HG02763 (cell line): ENCODE measurements around the gene ZNF394.
A peak's percentile ranks its signal among the peaks of the same experiment; 100 is the strongest.
"Not testable (repeated sequence)": the region's sequence is repeated elsewhere in the genome, so short reads cannot be mapped to it uniquely, and the experiment has no call there.

Experiments used
- ATAC-seq: cut with Tn5 transposase; IDR thresholded peaks from one replicate; pipeline ENCODE4 v1.9.1; 2021; ENCODE audit warnings: mild to moderate bottlenecking, moderate library complexity; ENCODE audit not compliant: unreplicated experiment

Gene ZNF394

DNA sequence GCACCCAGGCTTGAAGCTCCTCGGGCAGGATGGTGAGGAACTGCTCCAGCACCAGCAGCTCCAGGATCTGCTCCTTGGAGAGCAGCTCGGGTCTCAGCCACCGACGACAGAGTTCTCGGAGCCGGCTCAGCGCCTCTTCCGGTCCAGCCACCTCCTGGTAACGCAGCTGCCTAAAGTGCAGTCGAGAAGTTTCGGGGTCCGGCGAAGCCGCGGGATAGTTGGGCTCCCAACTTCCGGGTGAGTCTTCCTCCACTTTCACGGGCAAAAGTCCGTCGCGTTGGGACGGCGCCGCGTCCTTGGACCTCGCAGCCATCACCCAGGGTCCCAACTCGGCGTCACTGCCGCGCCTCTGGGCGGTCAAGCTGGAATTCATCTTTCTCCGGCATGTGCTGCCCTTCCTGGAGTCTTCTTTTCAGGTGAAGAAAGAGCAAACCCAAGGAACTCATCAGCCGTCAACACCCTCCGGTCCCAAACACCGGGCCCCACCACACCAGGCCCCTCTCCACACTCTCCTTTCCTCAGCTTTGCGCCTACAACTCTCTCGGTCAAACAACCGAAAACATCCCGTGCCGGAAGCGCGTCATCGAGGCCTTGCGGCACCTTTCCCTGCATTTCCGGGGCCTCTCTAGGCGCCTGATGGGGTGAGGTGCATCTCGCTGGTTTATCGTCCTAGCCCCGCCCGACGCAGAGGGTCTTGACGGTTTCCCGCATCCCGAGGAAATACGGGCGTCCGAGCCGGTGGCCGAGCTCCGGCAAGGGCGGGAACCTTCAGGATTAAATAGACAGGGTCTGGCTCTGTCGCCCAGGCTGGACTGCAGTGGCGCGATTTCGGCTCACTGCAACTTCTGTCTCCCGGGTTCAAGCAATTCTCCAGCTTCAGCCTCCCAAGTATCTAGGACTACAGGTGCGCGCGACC is at the start of gene ZNF394:
Gene ZNF394 (minus strand): TSS at position 561 of the 916 bp plus-strand sequence. CDS start 188 bp downstream, at position 373.
- peak; percentile 40 for ATAC-seq

DNA sequence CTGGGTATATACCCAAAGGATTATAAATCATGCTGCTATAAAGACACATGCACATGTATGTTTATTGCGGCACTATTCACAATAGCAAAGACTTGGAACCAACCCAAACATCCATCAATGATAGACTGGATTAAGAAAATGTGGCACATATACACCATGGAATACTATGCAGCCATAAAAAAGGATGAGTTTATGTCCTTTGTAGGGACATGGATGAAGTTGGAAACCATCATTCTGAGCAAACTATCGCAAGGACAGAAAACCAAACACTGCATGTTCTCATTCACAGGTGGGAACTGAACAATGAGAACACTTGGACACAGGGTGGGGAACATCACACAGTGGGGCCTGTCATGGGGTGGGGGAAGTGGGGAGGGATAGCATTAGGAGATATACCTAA is 49.5 kb upstream of the ZNF394 start:
- not testable (repeated sequence) for ATAC-seq

- not testable (repeated sequence) for ATAC-seq
Measured at GRCh38 chr7:99545308-99545707, 45.2 kb upstream of the ZNF394 start.

DNA sequence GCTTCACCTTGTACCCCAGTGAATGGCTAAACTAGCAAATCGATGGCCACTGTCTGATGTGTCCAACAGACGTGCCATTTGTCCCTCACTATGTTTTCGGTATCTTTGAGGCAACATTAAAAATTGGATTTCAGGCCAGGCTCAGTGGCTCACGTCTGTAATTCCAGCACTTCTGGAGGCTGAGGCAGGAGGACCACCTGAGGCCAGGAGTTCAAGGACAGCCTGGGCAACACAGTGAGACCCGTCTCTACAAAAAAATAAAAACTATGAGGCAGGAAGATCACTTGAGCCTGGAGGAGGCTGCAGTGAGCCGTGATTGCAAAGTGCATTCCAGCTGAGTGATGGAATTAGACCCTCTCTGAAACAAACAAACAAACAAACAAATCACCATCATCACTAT is 43.8 kb upstream of the ZNF394 start:
- no peak for ATAC-seq

- ATAC-seq, result no peak
Measured at GRCh38 chr7:99543081-99543671, 43.1 kb upstream of the ZNF394 start.

DNA sequence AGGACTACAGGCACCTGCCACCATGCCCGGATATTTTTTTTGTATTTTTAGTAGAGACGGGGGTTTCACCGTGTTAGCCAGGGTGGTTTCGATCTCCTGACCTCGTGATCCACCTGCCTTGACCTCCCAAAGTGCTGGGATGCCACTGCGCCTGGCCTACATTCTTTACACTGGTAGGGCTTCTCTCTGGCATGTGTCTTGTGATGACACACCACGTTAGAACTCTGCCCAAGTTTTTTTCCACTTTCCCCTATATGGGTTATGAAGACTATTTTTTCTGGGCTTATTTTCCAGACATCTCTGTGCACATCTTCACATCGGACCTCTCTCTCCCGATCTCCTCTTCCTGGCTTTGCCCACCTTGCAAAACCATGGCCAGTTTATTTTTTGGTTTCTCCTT is 41.1 kb upstream of the ZNF394 start:
- no peak for ATAC-seq

- no peak for ATAC-seq
Measured at GRCh38 chr7:99540542-99540941, 40.5 kb upstream of the ZNF394 start.

DNA sequence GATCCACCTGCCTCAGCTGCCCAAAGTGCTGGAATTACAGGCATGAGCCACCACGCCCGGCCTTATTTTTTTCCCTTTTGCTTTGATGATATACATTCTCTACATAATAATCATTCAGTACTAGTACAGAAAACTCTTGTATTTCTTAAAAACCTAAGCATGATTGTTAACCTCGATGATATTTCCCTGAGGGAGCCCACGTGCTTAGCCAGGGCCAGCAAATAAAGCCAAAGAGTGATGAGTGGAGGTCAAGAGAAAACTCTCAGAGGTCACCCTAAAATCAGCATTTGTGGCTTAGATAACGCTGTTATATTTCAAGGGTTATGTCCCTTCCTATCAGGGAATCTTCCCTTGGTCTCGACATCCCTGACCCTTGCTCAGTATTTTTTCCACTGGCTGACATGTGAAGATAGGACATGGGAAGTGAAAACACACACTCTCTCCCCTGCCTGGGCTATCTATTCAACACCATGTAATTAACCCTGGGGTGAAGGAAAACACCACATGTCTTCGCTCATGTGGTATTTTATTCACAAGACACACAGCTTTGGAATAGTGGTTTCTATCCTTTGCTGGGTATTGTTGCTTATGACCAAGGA is 39.2 kb upstream of the ZNF394 start:
- no peak for ATAC-seq

GRCh38 chr7:99535667-99536066 is 35.6 kb upstream of the ZNF394 start:
- ATAC-seq, result no peak

- no peak for ATAC-seq
Measured at GRCh38 chr7:99531354-99531765, 31.3 kb upstream of the ZNF394 start.

GRCh38 chr7:99525713-99526440 is 25.8 kb upstream of the ZNF394 start:
- ATAC-seq, result no peak

GRCh38 chr7:99521399-99521798 is 21.3 kb upstream of the ZNF394 start:
- ATAC-seq, result no peak

DNA sequence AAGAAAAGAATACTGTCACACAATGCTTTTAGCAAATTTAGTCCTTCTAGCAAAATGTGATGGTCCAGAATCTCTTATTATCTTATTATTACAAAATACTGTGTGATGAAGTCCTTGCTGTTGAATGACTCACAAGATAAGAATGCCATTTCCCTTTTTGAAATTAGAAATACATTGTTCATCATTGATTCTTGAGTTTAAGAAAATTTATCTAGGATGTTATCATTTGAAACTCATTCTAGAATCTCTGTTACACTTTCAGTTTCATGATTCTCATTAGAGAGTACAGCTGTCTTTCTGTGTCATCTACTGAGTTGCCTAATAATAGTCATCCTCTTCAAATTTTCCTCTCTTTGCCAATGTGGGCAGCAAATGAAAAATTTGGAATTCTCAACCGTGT is 14.0 kb upstream of the ZNF394 start:
- ATAC-seq, result no peak

- ATAC-seq, result no peak
Measured at GRCh38 chr7:99505324-99505662, 5.2 kb upstream of the ZNF394 start.

DNA sequence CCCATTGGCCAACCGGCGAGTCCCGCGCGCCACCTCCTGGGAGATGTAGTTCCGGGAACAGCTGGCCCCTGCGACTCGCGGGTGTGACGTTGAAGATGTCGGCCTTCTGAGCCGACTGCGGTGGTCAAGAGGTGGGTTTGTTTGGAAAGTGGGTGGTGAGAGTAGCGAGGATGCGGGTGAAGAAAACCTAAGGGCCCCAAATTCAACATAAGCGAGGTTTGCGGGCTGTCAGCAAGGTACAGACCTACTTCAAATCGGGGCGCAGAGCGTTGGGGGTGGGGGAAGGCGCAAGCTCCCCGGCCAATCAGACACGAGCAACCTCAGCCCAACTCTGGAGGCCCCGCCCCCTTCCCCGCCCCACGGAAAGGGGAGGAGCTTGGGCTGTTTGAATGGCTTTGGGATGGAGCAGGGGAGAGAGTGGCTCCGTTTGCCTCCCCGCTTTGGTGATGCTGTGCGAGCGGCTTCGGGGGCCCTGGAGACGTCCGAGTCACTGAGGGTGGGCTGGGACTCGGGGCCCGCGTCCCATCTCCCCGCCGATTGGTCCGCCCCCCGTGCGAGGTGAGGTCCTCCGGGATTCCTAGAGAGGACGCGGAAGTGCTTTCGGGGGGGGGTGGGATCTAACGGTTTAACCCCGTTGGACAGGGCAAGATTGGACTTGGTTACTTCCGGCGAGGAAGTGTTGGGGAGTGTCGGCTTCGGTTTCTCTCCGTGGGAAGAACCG is 4.7 kb upstream of the ZNF394 start, which contains the start of gene ZKSCAN5:
Gene ZKSCAN5 (plus strand): TSS at position 60 of the 721 bp plus-strand sequence. CDS start 1,383 bp downstream, outside the sequence.
- ATAC-seq, result peak; percentile 84

DNA sequence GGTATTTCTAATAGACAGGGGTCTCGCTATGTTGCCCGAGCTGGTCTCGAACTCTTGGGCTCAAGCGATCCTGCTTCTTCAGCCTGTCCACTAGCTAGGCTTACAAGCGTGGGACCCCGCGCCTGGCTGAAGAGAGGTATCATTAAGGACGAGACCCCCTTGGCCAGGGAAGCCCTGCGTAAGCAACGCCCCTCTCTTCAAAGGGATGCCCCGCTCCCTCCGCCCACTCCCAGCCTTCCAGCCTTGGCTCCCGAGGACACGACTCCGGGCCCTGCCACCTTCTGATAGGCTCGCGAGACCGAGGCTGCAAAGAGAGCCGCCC is 4.2 kb upstream of the ZNF394 start:
- no peak for ATAC-seq

DNA sequence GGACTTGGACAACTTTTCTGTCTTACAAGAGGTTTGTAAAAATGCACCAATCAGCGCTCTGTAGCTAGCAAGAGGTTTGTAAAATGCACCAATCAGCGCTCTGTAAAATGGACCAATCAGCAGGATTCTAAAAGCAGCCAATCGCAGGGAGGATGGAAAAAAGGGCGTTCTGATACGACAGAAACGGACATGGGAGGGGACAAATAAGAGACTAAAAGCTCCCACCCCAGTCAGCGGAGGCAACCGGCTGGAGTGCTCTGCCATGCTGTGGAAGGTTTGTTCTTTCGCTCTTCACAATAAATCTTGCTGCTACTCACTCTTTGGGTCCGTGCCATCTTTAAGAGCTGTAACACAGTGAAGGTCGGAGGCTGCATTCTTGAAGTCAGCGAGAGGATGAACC is 1.2 kb upstream of the ZNF394 start:
- ATAC-seq, result not testable (repeated sequence)

GRCh38 chr7:99500637-99501009 is 542 bp upstream of the ZNF394 start:
- ATAC-seq, result no peak

DNA sequence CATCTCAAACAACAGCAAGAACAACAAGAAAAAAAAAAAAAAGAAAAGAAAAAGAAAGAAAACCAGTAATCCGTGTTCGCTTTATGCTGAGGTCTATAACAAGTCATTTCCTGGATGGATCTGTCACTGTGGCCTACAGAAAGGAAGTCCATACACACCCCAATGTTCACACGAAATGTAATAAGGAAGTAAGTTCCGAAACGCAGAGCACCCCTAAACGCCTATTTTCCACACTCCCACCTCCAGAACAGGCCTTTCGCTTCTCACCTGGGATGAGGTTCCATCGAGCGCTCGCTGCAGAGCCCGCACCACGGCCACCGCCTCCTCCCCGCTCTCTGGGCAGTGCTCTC is 735 bp downstream of the ZNF394 start:
- no peak for ATAC-seq

GRCh38 chr7:99498546-99498944 is 1.5 kb downstream of the ZNF394 start:
- no peak for ATAC-seq
